Ishikawa (cell line): ENCODE data around the gene EBLN2.

ENCODE experiments used
- EP300 ChIP-seq: IDR thresholded peaks from 2 replicates; pipeline ENCODE4 v1.6.1; 2012; ENCODE audit warnings: borderline replicate concordance
- FOXM1 ChIP-seq: IDR thresholded peaks from 2 replicates; pipeline ENCODE4 v1.6.1; 2012; ENCODE audit warnings: low read depth, borderline replicate concordance
- MAX ChIP-seq: IDR thresholded peaks from 2 replicates; pipeline ENCODE4 v1.6.1; 2012

- TF ChIP-seq MAX (no peak), EP300 (no peak), FOXM1 (no peak)
Measured at GRCh38 chr3:73060302-73060723, 1.1 kb upstream of the EBLN2 start.
